PC-9 (cell line): ENCODE data around the gene TAF3. TPM values are rescaled to one million over a fixed set of nuclear protein-coding genes. Genes with fewer than 3 reads are reported as not detected.

ENCODE experiments used
- BruUV-seq: library from RNA; stranded (reverse); fragments of 400-500 nt; replicated peaks from 2 replicates; lab custom pipeline; 2021; lab: Mats Ljungman, UMichigan
- CTCF ChIA-PET: fragments of 300-600 bp; sonication (Branson Sonifier 250); formaldehyde crosslinking; loops from one replicate; lab custom pipeline; 2022; ENCODE audit warnings: antibody characterized with exemption; lab: Charles Lee
- POLR2A ChIA-PET: fragments of 300-600 bp; sonication (Branson Sonifier 250); formaldehyde crosslinking; loops from one replicate; lab custom pipeline; 2022; ENCODE audit warnings: antibody characterized with exemption; ENCODE audit not compliant: unreplicated experiment; lab: Charles Lee
- DNase-seq, 2 experiments: peaks; one replicate each; pipeline versions ENCODE4 v3.0.0 to v3.0.0-alpha.2; 2015 to 2022; ENCODE audit warnings: mixed read lengths in 1 of 2
- H2AFZ ChIP-seq: fragments of 200-600 bp; sonication (generic); 2 replicates; pipeline ENCODE4 v1.8.1; 2017; ENCODE audit warnings: antibody characterized with exemption
- H3F3A ChIP-seq: fragments of 200-600 bp; sonication (generic); 2 replicates; pipeline ENCODE4 v1.8.1; 2017; ENCODE audit warnings: antibody characterized with exemption, mild to moderate bottlenecking, low read depth; ENCODE audit not compliant: insufficient read depth
- H3K27ac ChIP-seq: fragments of 200-600 bp; sonication (generic); 2 replicates; pipeline ENCODE4 v1.6.1; 2016; ENCODE audit warnings: mixed run types
- H3K27me3 ChIP-seq: fragments of 200-600 bp; sonication (generic); 2 replicates; pipeline ENCODE4 v1.6.1; 2016; ENCODE audit warnings: low read depth, mixed run types; ENCODE audit not compliant: insufficient read depth
- H3K36me3 ChIP-seq: fragments of 200-600 bp; sonication (generic); 2 replicates; pipeline ENCODE4 v1.6.1; 2016; ENCODE audit warnings: low read depth, mixed run types
- H3K4me1 ChIP-seq: fragments of 200-600 bp; sonication (generic); replicated peaks from 2 replicates; pipeline ENCODE4 v1.6.1; 2016; ENCODE audit warnings: mixed run types; ENCODE audit not compliant: insufficient read depth
- H3K4me2 ChIP-seq: fragments of 200-600 bp; sonication (generic); 2 replicates; pipeline ENCODE4 v1.6.1; 2017; ENCODE audit warnings: mixed run types
- H3K4me3 ChIP-seq: fragments of 200-600 bp; sonication (generic); 2 replicates; pipeline ENCODE4 v1.6.1; 2016; ENCODE audit warnings: mixed run types
- H3K79me2 ChIP-seq: fragments of 200-600 bp; sonication (generic); 2 replicates; pipeline ENCODE4 v1.6.1; 2017; ENCODE audit warnings: low read depth, mixed run types
- H3K9me2 ChIP-seq: fragments of 200-600 bp; sonication (generic); 2 replicates; pipeline ENCODE4 v1.8.1; 2017; ENCODE audit warnings: mild to moderate bottlenecking; ENCODE audit not compliant: insufficient read depth
- H3K9me3 ChIP-seq: fragments of 200-600 bp; sonication (generic); 2 replicates; pipeline ENCODE4 v1.8.1; 2016; ENCODE audit warnings: low read depth; ENCODE audit not compliant: insufficient read depth
- H4K20me1 ChIP-seq: fragments of 200-600 bp; sonication (generic); 2 replicates; pipeline ENCODE4 v1.8.1; 2017; ENCODE audit not compliant: insufficient read depth
- EZH2 ChIP-seq: fragments of 200-600 bp; sonication (generic); IDR thresholded peaks from 2 replicates; pipeline ENCODE4 v1.8.0; 2017; ENCODE audit warnings: antibody characterized with exemption, low read depth
- intact Hi-C: fragments of 100-400 bp; cut with micrococcal nuclease; formaldehyde crosslinking; loops from one replicate; pipeline ENCODE4 v1.10.0; 2022; ENCODE audit not compliant: unreplicated experiment
- total RNA-seq: library from RNA; stranded (reverse); gene quantifications from 2 replicates; pipeline ENCODE4 v1.2.3, GENCODE V29; 2021
- TF ChIP-seq, protein P1 (sequence below): fragments of 200-600 bp; sonication (generic); conservative IDR thresholded peaks from 2 replicates; pipeline ENCODE4 v1.6.1; 2017; ENCODE audit warnings: mixed run types, antibody characterized with exemption, mild to moderate bottlenecking, moderate library complexity

Gene TAF3
- total RNA-seq, 1 experiment from 2014 or later: 7.7 TPM

GRCh38 chr10:7856678-7857077 lies 38.4 kb downstream of the TAF3 start:
- Histone ChIP-seq H3K79me2 (no peaks in the 10 kb centered on the region), H4K20me1 (no peaks in the 10 kb centered on the region), H3F3A (no peaks in the 10 kb centered on the region), H2AFZ (no peak overlapping the region), H3K4me3 (no peak overlapping the region), H3K9me3 (peaks cover 2% of the 10 kb centered on the region; the same call in 1 of the 2 replicates), H3K36me3 (no peaks in the 10 kb centered on the region), H3K27ac (no peak overlapping the region), H3K9me2 (no peaks in the 10 kb centered on the region), H3K27me3 (no peaks in the 10 kb centered on the region), H3K4me2 (no peak overlapping the region), H3K4me1 (no peaks in the 10 kb centered on the region)
- intact Hi-C loops: no loop called here
- POLR2A ChIA-PET: no interaction called here
- CTCF ChIA-PET: interaction anchor here (0.6 kb wide), 1 partner anchor 1164 kb away, joined by 27 read pairs; no protein-coding TSS in a partner anchor
- TF ChIP-seq EZH2: no peak
- TF ChIP-seq, protein P1, sequence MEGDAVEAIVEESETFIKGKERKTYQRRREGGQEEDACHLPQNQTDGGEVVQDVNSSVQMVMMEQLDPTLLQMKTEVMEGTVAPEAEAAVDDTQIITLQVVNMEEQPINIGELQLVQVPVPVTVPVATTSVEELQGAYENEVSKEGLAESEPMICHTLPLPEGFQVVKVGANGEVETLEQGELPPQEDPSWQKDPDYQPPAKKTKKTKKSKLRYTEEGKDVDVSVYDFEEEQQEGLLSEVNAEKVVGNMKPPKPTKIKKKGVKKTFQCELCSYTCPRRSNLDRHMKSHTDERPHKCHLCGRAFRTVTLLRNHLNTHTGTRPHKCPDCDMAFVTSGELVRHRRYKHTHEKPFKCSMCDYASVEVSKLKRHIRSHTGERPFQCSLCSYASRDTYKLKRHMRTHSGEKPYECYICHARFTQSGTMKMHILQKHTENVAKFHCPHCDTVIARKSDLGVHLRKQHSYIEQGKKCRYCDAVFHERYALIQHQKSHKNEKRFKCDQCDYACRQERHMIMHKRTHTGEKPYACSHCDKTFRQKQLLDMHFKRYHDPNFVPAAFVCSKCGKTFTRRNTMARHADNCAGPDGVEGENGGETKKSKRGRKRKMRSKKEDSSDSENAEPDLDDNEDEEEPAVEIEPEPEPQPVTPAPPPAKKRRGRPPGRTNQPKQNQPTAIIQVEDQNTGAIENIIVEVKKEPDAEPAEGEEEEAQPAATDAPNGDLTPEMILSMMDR: no peak
- no TSS peak for BruUV-seq
- no peak for DNase-seq

DNA sequence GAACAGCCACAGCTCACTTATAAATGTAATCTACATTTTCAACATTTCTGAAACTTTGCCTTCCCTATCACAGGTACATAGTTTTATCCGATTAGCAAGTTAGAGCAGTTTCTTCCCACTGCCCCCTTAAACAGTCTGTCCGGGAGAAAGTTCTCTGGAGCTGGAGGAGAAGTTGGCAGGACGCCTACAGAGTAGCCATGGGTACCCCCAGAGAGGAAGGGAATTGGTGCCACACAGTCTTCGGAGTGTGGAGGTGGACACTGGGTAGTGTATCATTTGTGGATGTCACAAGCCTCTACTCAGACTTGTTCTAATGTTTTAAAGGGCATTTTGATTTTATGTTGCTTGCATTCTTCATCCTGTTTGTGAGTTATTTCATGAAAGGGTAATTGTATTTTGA lies 39.0 kb downstream of the TAF3 start:
- H3K36me3 ChIP-seq: no peaks in the 10 kb centered on the region
- CTCF ChIA-PET: no interaction called here
- H3K9me2 ChIP-seq: no peaks in the 10 kb centered on the region
- H3F3A ChIP-seq: no peaks in the 10 kb centered on the region
- intact Hi-C loops: no loop called here
- no peak overlapping the region for H2AFZ ChIP-seq
- no peaks in the 10 kb centered on the region for H3K4me1 ChIP-seq
- no peak overlapping the region for H3K4me3 ChIP-seq
- no TSS peak for BruUV-seq
- DNase-seq: no peak
- POLR2A ChIA-PET: no interaction called here
- H4K20me1 ChIP-seq: no peaks in the 10 kb centered on the region
- peaks cover 6% of the 10 kb centered on the region; the same call in 1 of the 2 replicates for H3K9me3 ChIP-seq
- H3K27me3 ChIP-seq: no peaks in the 10 kb centered on the region
- H3K27ac ChIP-seq: no peak overlapping the region
- H3K79me2 ChIP-seq: no peaks in the 10 kb centered on the region
- TF ChIP-seq, protein P1: no peak
- TF ChIP-seq EZH2: no peak
- H3K4me2 ChIP-seq: no peak overlapping the region

DNA sequence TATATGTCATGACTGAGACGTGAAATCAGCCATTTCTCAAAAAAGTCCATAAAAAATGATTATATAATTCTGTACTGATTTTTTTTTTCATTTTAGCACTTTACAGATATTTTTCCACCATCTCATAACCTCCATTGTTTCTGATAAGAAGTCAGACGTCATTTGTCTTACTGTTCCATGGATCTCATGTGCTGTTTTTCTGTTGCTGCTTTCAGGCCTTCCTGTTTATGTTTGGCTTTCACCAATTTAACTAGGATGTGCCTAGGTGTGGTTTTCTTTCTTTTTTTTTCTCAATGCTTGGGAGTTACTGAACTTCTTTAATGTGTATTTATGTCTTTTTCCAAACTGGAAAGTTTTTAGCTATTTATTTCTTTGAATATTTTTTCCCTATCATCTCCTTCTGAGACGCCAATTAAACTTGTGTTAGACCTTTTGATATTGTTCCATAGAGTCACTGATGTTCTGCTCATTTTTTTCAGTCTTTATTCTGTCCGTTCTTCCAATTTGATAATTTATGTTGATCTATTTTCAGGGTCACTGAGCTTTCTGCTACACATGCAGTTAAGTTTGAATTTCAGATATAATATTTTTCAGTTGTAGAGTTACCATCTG lies 43.3 kb downstream of the TAF3 start:
- ChIA-PET CTCF (no interaction called here), POLR2A (no interaction called here)
- Histone ChIP-seq H3K79me2 (no peaks in the 10 kb centered on the region), H3K4me2 (no peak overlapping the region), H3K27me3 (no peaks in the 10 kb centered on the region), H4K20me1 (no peaks in the 10 kb centered on the region), H3K27ac (no peak overlapping the region), H3K4me1 (no peaks in the 10 kb centered on the region), H3K4me3 (no peak overlapping the region), H3K9me2 (no peaks in the 10 kb centered on the region), H3F3A (no peaks in the 10 kb centered on the region), H3K36me3 (no peaks in the 10 kb centered on the region), H2AFZ (no peak overlapping the region), H3K9me3 (peaks cover 6% of the 10 kb centered on the region; the same call in 1 of the 2 replicates)
- BruUV-seq: no TSS peak
- TF ChIP-seq, protein P1: no peak
- TF ChIP-seq EZH2: no peak
- no peak for DNase-seq
- intact Hi-C loops: no loop called here
